Thoracic aorta (tissue), 2 donors: Measurements from ENCODE around the gene WWTR1. TPM values are rescaled to one million over a fixed set of nuclear protein-coding genes. Genes with fewer than 3 reads are reported as not detected.
A peak's percentile ranks its signal among the peaks of the same experiment; 100 is the strongest.

Experiments used
- ATAC-seq: fragments of 150-250 bp; one replicate; pipeline ENCODE4 v1.8.0; 2017; ENCODE audit warnings: low read depth; ENCODE audit not compliant: insufficient number of reproducible peaks, low FRiP score
- DNase-seq: peaks from one replicate; pipeline ENCODE4 v3.0.0-alpha.2; 2020; ENCODE audit warnings: low spot score
- H3K27ac ChIP-seq, 2 donors: fragments of 200-600 bp; sonication (generic); 1 replicate in 1 of 2; 2 replicates in 1 of 2; pipeline ENCODE4 v1.5.1; 2016; ENCODE audit warnings: mild to moderate bottlenecking in 2 of 2, moderate library complexity in 2 of 2
- H3K27me3 ChIP-seq: fragments of 200-600 bp; sonication (generic); replicated peaks from 2 replicates; pipeline ENCODE4 v1.6.0; 2016; ENCODE audit warnings: mild to moderate bottlenecking; ENCODE audit not compliant: insufficient read depth
- H3K36me3 ChIP-seq: fragments of 200-600 bp; sonication (generic); one replicate; pipeline ENCODE4 v1.5.1; 2016
- H3K4me1 ChIP-seq, 2 donors: fragments of 200-600 bp; sonication (generic); 1 replicate in 1 of 2; 2 replicates in 1 of 2; pipeline versions ENCODE4 v1.5.1 to v1.6.0; 2016; ENCODE audit warnings: low read depth in 2 of 2, mild to moderate bottlenecking in 1 of 2; ENCODE audit not compliant: control insufficient read depth in 1 of 2
- H3K4me3 ChIP-seq: fragments of 200-600 bp; sonication (generic); 2 replicates; pipeline ENCODE4 v1.5.1; 2016; ENCODE audit warnings: mild to moderate bottlenecking
- H3K9me3 ChIP-seq: fragments of 200-600 bp; sonication (generic); 2 replicates; pipeline ENCODE4 v1.5.1; 2016
- CTCF ChIP-seq: fragments of 200-600 bp; sonication (generic); IDR thresholded peaks from one replicate; pipeline ENCODE4 v1.5.1; 2019; ENCODE audit warnings: antibody characterized with exemption
- total RNA-seq, 2 donors: library from RNA; depleted of rRNA; stranded (reverse); fragments of >200 nt; gene quantifications; one replicate each; pipeline versions ENCODE4 v1.1.0 to v1.2.3, GENCODE V29; 2016

The WWTR1 gene
- total RNA-seq, 2 donors from 2014 or later: 135 to 243 TPM

DNA sequence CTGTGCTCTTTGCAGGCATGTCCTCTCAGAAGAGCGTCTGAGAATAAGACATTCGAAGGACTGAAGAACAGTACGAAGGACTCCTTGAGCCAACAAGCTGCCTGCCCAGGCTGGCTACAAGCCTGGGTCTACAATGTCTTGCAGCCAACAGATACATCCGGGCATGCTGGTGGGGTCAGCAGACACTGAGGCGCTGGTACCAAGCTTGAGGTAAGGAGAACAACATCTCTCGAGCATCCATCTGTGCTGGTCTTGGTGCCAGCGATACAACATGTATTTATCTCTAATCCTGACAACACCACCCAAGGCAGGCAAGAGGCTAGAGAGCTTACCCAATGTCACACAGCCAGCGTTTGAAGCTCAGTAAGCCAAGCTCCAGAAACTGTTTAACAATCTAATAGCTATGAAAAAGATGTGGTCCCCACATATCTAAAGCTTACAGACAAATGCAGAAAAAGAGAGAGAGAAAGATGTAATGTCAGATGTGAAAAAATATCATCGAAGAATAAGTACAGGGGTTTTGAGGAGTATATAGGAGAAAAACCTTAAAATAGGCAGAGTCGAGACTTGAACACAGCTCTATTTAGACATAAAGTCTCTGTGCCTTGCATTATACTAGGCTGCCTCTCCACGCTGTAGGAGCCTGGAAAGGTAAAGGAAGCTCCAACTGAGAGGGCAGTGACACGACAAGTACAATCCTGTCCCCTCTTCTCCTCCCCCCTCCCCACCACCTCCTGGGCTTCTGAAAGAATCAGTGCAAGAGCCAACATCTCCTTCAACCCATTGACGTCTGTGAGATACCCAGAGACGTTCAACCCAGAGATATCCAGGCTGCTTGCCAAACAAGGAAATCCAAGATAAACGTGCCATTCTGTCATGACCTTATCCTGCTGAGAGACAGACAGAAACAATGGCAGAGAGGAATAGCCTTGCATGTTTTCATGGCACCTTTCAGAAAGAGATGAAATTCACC, 39.4 kb downstream of the WWTR1 start:
- no peaks in the 10 kb centered on the region for H3K9me3 ChIP-seq
- H3K27ac ChIP-seq: peak overlapping the region; percentile 63 to 67
- H3K27me3 ChIP-seq: no peaks in the 10 kb centered on the region
- DNase-seq (peak; percentile 36), ATAC-seq (peak; percentile 41)
- peak overlapping the region; percentile 22 for H3K4me3 ChIP-seq
- no peaks in the 10 kb centered on the region for H3K36me3 ChIP-seq
- no peak for TF ChIP-seq CTCF
- peaks cover 48 to 98% of the 10 kb centered on the region in 2 donors for H3K4me1 ChIP-seq

DNA sequence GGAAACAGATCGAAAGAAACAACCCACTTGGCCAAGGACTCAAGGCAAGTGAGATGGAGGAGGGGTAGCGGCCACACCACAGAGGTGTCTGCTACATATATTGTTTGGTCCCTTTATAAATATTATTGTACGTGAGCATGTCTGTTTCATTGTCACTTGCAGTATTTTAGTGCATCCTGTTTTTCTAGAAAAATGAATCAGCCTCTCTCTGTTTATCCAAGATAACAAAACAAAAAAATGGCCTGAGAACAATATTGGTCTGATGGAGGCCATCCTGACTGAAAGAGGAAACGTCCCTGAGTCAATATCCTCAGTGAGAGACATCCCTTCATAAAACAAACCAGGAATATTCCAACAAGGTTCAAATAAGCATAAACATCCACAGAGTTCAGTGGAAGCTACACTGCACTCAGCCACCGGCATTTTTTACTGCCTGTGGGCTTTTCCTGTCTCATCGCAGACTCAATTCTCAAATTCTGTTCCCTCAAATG, 42.0 kb downstream of the WWTR1 start:
- Histone ChIP-seq H3K4me3 (peak overlapping the region; percentile 35), H3K9me3 (no peaks in the 10 kb centered on the region), H3K27ac (peak overlapping the region; percentile 63 to 67), H3K36me3 (no peaks in the 10 kb centered on the region), H3K27me3 (no peaks in the 10 kb centered on the region), H3K4me1 (peaks cover 41 to 86% of the 10 kb centered on the region in 2 donors)
- DNase-seq: no peak
- TF ChIP-seq CTCF: no peak
- ATAC-seq: peak; percentile 11

GRCh38 chr3:149613988-149614387, 43.8 kb downstream of the WWTR1 start:
- H3K4me3 ChIP-seq: no peak overlapping the region

DNA sequence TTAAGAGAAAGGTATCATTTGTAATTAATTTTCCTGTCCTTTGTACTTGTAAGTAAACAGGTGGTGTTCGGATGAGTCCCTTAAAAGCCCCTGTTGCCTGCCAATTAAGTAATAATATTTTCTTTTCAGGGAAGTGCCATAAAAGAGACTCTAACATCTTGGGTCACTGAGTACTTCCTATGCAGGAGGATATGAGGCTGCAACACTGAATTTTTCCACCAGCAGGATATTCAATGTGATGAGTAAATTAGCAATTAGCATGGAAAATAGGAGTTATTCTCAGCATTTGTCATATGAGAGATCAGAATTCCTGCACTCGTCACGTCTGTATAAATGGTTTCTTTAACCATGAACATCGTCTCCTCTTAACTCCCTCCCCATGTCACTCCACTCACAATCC, 45.4 kb downstream of the WWTR1 start:
- no peak overlapping the region for H3K27ac ChIP-seq
- no peak for ATAC-seq

More at GRCh38 chr3:149613988-149614387, 43.8 kb downstream of the WWTR1 start:
- Histone ChIP-seq H3K36me3 (no peaks in the 10 kb centered on the region), H3K4me1 (peaks cover 42 to 86% of the 10 kb centered on the region in 2 donors), H3K9me3 (no peaks in the 10 kb centered on the region), H3K27me3 (no peaks in the 10 kb centered on the region), H3K27ac (peak overlapping the region in 1 of 2 donors; percentile 63)
- no peak for ATAC-seq
- TF ChIP-seq CTCF: no peak
- no peak for DNase-seq

More for the DNA sequence above, 45.4 kb downstream of the WWTR1 start:
- no peak for TF ChIP-seq CTCF
- Histone ChIP-seq H3K9me3 (no peaks in the 10 kb centered on the region), H3K27me3 (no peaks in the 10 kb centered on the region), H3K4me3 (no peak overlapping the region), H3K36me3 (no peaks in the 10 kb centered on the region), H3K4me1 (peaks cover 37 to 83% of the 10 kb centered on the region in 2 donors)
- no peak for DNase-seq
